ENCODE data around the gene SDK2.

SDK2 gene

DNA sequence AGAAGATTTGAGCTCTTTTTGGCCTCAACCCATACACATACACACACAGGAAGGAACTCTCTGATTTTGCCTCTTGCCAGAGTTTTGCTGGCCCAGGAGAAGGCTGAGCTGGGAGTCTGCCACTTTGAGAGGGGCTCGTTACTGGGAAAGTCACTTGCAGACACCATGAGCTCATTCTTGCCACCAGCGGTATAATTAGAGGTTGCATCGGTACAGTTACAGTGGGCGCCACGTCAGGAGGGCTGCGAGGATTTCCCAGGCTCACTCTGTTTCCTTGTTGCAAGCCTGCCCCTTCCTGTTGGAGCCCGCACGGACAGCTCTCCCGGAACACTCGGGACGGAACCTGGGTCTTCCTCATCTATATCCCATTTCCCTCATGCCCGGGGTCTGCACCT lies 3.1 kb upstream of the SDK2 start:
- DNase-seq (ENCODE audit: low read depth) = no peak
- H3K4me3 ChIP-seq (ENCODE audit: low read depth, low read length) = no peak overlapping the region
- TF ChIP-seq, protein P1, sequence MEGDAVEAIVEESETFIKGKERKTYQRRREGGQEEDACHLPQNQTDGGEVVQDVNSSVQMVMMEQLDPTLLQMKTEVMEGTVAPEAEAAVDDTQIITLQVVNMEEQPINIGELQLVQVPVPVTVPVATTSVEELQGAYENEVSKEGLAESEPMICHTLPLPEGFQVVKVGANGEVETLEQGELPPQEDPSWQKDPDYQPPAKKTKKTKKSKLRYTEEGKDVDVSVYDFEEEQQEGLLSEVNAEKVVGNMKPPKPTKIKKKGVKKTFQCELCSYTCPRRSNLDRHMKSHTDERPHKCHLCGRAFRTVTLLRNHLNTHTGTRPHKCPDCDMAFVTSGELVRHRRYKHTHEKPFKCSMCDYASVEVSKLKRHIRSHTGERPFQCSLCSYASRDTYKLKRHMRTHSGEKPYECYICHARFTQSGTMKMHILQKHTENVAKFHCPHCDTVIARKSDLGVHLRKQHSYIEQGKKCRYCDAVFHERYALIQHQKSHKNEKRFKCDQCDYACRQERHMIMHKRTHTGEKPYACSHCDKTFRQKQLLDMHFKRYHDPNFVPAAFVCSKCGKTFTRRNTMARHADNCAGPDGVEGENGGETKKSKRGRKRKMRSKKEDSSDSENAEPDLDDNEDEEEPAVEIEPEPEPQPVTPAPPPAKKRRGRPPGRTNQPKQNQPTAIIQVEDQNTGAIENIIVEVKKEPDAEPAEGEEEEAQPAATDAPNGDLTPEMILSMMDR (conservative IDR thresholded peaks at IDR 0.05; ENCODE audit: low read depth, low read length) = no peak

DNA sequence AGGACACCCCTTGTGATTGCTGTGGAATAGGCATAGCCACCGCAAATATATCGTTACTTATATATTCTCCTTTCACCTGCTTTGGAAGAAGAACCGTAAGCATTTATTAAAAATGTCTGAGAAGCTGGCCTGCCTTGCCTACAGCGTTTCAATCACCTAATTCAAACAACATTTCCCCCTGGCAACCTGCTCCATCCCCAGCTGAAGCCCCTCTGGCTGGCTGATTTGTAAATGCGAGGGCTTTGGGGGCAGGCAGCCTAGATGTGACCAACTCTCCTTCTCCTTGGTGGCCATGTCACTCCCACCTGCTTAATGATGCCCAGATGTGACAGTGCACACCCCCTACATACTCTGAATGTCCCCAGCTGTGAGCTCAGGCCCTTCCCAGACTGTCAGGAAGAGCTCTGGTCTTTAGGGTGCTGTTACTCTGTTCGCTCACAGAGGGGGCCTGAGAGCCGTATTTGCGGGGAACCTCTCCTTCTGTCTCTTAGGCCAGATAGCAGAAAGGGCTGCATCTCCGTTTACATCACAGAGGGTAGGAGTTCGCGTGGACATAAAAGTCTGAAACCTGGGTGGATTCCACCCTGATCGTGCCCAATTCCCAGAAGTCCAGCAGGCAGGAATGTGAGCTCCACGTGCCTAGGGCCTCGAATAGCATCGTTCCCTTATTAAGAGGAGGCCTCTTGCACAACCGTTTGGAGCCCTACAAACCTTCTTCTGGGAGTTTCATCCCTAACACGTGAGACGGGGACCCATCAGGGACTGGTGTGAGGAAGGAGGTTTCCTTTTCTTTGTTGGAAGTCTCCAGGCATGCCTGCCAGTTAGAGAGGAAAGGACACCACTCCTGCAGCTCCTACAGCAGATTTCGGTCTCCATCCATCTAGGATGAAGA lies 2.4 kb upstream of the SDK2 start:
- no peak overlapping the region for H3K4me3 ChIP-seq (ENCODE audit: low read depth, low read length)
- peak; percentile 40 for DNase-seq (ENCODE audit: low read depth)
- TF ChIP-seq, protein P1 (conservative IDR thresholded peaks at IDR 0.05; ENCODE audit: low read depth, low read length) = peak; percentile 50

DNA sequence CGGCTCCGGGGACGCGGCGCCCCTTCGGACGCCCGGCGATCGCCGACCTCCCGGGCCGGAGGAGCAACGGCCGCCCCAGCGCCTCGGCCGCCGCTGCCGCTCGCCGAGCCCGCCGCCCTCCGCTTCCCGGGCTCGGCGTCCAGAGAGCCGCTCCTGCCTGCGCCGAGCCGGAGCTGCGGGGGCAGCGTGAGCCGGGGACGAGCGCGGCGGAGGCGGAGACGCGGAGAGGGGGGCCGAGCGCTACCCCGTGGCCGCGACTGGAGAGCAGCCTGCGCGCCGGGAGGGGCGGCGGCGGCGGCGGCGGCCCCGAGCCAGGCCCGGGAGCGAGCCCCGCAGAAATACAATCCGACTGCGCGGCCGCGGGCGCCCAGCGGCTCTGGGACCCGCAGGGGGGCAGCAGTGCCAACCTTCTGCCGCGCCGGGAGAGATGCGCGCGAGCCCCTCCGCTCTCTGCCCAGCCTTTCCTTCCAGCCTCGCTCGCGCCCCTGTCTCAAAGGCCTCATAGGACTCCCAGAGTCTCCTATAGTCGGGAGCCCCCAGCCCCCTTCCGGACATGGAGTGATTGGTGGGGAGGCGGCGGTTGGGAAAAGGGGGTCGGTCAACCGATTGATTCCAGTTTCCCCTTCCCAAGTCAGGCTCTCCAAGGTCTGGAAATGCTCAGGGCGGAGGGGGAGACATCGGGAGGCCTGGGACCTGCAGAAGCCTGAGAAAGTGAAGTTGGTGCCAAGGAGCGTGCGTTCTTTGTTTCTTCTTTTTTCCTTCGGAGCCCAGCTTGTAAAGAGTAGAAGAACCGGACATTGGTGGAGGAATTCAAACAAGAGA lies 1.0 kb upstream of the SDK2 start:
- DNase-seq (ENCODE audit: low read depth) = peak; percentile 45
- TF ChIP-seq, protein P1 (conservative IDR thresholded peaks at IDR 0.05; ENCODE audit: low read depth, low read length) = no peak
- H3K4me3 ChIP-seq (ENCODE audit: low read depth, low read length) = no peak overlapping the region

DNA sequence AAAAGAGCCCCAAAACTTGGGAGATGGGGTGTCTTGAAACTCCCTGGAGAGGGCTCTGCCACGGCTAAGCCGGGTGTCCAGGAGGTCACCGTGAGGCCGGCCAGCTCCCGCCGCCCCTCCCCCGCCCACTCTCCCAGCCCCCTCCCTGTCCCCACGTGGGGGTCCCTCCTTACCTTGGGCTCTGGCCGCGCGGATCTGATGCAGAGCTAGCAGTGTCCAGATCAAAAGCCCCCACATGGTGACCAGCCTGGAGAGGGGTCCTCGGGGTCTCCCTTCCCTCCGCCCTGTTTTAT lies 447 bp downstream of the SDK2 start:
- TF ChIP-seq, protein P1 (conservative IDR thresholded peaks at IDR 0.05; ENCODE audit: low read depth, low read length) = no peak
- H3K4me3 ChIP-seq (ENCODE audit: low read depth, low read length) = no peak overlapping the region
- DNase-seq (ENCODE audit: low read depth) = no peak

DNA sequence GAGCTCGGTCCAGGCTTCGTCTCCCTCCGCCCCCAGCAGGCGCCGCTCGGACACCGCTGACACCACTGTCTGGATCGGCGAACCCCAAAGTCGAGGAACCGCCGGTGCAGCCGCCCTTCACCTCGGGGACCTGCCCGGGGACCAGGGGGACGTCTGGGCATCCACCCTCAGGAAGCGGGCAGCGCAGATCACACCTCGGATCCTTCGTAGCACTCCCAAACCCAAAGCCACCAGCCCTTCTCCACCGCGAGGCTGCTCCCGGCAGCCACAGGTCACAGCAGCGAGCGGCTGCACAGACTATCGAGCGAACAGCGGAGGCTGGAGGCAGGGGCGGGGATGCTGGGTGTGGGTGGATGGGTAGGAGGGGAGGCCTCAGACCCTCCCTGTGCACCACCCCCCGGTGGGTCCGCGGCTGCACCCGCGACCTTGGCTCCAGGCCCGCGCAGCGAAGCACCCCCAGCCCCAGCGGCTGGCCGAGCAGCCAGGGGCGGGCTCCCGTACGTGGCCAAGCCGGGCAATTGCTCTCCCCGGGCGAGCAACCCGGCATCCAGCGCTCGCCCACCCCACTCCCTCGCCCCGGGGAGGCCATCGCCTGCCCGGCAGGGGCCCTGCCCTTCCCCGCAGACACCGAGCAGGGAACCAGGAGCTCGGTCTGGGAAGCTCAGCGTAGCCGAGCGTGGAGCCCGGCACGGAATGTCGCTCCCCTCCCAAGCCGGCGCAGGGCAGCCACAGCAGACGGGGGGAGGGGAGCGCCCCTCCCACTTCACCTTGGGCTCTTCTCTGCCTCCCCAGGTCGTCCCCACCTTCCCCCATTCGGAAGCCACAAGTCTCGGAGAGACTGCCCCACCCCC lies 1.0 kb downstream of the SDK2 start:
- peak overlapping the region; percentile 11 for H3K4me3 ChIP-seq (ENCODE audit: low read depth, low read length)
- TF ChIP-seq, protein P1 (conservative IDR thresholded peaks at IDR 0.05; ENCODE audit: low read depth, low read length) = peak; percentile 9
- DNase-seq (ENCODE audit: low read depth) = no peak

DNA sequence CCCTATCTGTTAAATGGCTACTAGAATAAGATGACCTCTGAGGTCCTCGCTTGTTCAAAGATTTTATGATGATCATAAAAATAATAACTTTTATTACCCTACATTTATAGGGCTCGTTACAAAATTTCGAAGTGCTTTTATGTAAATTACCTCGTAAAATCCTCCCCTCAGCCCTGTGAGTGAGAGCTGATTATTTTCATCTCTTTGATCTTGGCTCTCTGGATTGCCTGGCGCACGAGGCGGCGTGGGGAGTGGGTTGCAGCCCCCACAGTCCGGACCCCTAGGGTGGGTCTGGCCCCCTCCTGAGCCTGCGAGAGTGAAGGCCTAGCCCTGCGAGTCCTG lies 1.6 kb downstream of the SDK2 start:
- TF ChIP-seq, protein P1 (conservative IDR thresholded peaks at IDR 0.05; ENCODE audit: low read depth, low read length) = no peak
- DNase-seq (ENCODE audit: low read depth) = no peak

More for the DNA sequence above, 1.6 kb downstream of the SDK2 start:
- no peak overlapping the region for H3K4me3 ChIP-seq (ENCODE audit: low read depth, low read length)
